GM19023 (cell line): ENCODE results near the gene CD38.

Source experiments
- ATAC-seq: cut with Tn5 transposase; IDR thresholded peaks from one replicate; pipeline ENCODE4 v1.9.1; 2021; ENCODE audit warnings: mild to moderate bottlenecking, moderate library complexity; ENCODE audit not compliant: unreplicated experiment

The CD38 gene

GRCh38 chr4:15894921-15895916 lies 117.1 kb downstream of the CD38 start:
- ATAC-seq = no peak

GRCh38 chr4:15897577-15897976 lies 119.4 kb downstream of the CD38 start:
- ATAC-seq = no peak

- no peak for ATAC-seq
These were observed 120.8 kb downstream of the CD38 start for GRCh38 chr4:15898902-15899301.

GRCh38 chr4:15899511-15899910 lies 121.4 kb downstream of the CD38 start:
- no peak for ATAC-seq

- ATAC-seq = no peak
These were observed 122.9 kb downstream of the CD38 start for GRCh38 chr4:15901007-15901406.

DNA sequence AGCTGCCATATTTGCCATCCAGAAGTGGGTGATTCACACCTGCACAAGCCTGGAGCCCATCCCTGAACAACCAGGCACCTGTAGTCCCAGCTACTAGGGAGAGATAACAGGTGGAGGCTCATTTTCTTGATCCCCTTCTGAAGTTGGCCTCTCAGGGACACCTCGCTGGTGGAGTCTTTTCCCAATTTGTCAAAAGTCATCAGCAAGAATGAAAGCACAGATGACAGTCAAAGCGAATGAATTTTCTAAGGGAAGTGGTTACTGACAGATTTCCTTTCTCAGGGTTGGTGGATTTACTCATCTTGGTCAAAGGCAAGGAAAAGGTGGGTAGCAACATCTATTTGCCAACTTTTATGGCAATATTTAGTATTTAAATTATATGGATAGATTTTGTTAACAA lies 123.9 kb downstream of the CD38 start:
- no peak for ATAC-seq

- ATAC-seq = no peak
These were observed 124.6 kb downstream of the CD38 start for GRCh38 chr4:15902746-15903145.
